ENCODE measurements around the gene STXBP6.

DNA sequence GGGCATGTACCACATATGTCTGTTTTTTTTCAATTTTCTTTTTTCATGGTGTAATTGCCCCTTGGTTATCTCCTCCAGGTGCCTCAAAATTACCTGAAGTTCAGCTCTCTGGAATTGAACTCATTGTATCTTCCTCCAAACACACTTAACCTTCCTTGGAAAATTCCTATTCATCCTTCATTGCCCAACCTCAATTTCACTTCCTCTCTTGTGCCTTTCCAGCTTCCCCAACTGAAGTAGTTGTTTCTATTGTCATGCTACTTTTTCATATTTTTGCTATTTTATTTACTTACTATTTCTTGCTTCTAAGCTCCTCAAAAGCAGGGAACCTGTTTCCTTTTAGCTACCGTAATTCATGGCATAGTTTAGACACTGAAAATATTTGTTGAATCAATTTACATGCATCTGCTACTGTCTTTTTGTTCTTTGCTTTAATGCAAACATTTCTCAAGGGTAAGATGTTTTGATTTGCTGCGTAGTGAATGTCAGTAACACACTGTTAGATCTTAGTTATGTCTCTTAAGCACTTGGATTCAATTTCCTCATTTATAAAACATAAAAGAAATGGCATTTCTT lies 37.0 kb upstream of the STXBP6 start:
- TF ChIP-seq POLR2A (IDR thresholded peaks at IDR 0.05) (no peak), POLR2AphosphoS5 (IDR thresholded peaks at IDR 0.05) (no peak), EP300 (IDR thresholded peaks at IDR 0.05; ENCODE audit: low read depth) (no peak)
- TF ChIP-seq, protein P1, sequence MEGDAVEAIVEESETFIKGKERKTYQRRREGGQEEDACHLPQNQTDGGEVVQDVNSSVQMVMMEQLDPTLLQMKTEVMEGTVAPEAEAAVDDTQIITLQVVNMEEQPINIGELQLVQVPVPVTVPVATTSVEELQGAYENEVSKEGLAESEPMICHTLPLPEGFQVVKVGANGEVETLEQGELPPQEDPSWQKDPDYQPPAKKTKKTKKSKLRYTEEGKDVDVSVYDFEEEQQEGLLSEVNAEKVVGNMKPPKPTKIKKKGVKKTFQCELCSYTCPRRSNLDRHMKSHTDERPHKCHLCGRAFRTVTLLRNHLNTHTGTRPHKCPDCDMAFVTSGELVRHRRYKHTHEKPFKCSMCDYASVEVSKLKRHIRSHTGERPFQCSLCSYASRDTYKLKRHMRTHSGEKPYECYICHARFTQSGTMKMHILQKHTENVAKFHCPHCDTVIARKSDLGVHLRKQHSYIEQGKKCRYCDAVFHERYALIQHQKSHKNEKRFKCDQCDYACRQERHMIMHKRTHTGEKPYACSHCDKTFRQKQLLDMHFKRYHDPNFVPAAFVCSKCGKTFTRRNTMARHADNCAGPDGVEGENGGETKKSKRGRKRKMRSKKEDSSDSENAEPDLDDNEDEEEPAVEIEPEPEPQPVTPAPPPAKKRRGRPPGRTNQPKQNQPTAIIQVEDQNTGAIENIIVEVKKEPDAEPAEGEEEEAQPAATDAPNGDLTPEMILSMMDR (IDR thresholded peaks at IDR 0.05): no peak
